Jurkat, Clone E6-1 (cell line): Measurements from ENCODE around the gene MMP20.
A peak's percentile ranks its signal among the peaks of the same experiment; 100 is the strongest.

Experiments
- DNase-seq: peaks from one replicate; pipeline ENCODE4 v3.0.0-alpha.2; 2011; ENCODE audit warnings: low read depth, low spot score
- H3K4me3 ChIP-seq: 2 replicates; pipeline ENCODE4 v1.5.1; 2011; ENCODE audit warnings: mild to moderate bottlenecking, low read length, control low read depth, moderate library complexity

The MMP20 gene

GRCh38 chr11:102599642-102600261 is 25.4 kb downstream of the MMP20 start:
- no peak for DNase-seq
- no peak overlapping the region for H3K4me3 ChIP-seq

GRCh38 chr11:102598272-102598671 is 26.9 kb downstream of the MMP20 start:
- DNase-seq = no peak
- H3K4me3 ChIP-seq = no peak overlapping the region

- no peak for DNase-seq
- H3K4me3 ChIP-seq = no peak overlapping the region
These were observed 28.6 kb downstream of the MMP20 start for GRCh38 chr11:102596578-102596977.

- DNase-seq = peak; percentile 34
- no peak overlapping the region for H3K4me3 ChIP-seq
These were observed 32.2 kb downstream of the MMP20 start for GRCh38 chr11:102592634-102593581.

- no peak overlapping the region for H3K4me3 ChIP-seq
- DNase-seq = no peak
These were observed 33.0 kb downstream of the MMP20 start for GRCh38 chr11:102592131-102592530.

GRCh38 chr11:102591160-102591718 is 33.9 kb downstream of the MMP20 start:
- no peak overlapping the region for H3K4me3 ChIP-seq
- DNase-seq = no peak

- DNase-seq = no peak
- H3K4me3 ChIP-seq = no peak overlapping the region
These were observed 34.7 kb downstream of the MMP20 start for GRCh38 chr11:102590276-102591049.

- DNase-seq = no peak
- no peak overlapping the region for H3K4me3 ChIP-seq
These were observed 36.1 kb downstream of the MMP20 start for GRCh38 chr11:102589047-102589459.

GRCh38 chr11:102587722-102588121 is 37.4 kb downstream of the MMP20 start:
- H3K4me3 ChIP-seq = no peak overlapping the region
- DNase-seq = no peak

GRCh38 chr11:102583141-102583873 is 41.8 kb downstream of the MMP20 start:
- DNase-seq = no peak
- H3K4me3 ChIP-seq = no peak overlapping the region

- DNase-seq = no peak
- H3K4me3 ChIP-seq = no peak overlapping the region
These were observed 43.0 kb downstream of the MMP20 start for GRCh38 chr11:102582140-102582539.

GRCh38 chr11:102581066-102581465 is 44.1 kb downstream of the MMP20 start:
- no peak for DNase-seq
- no peak overlapping the region for H3K4me3 ChIP-seq

- H3K4me3 ChIP-seq = no peak overlapping the region
- no peak for DNase-seq
These were observed 44.8 kb downstream of the MMP20 start for GRCh38 chr11:102580185-102580951.

GRCh38 chr11:102577723-102578122 is 47.4 kb downstream of the MMP20 start:
- H3K4me3 ChIP-seq = no peak overlapping the region

GRCh38 chr11:102577182-102577581 is 48.0 kb downstream of the MMP20 start:
- DNase-seq = peak; percentile 61
- H3K4me3 ChIP-seq = no peak overlapping the region

More at GRCh38 chr11:102577723-102578122, 47.4 kb downstream of the MMP20 start:
- DNase-seq = no peak

GRCh38 chr11:102576350-102576749 is 48.8 kb downstream of the MMP20 start:
- no peak for DNase-seq
- H3K4me3 ChIP-seq = no peak overlapping the region

- no peak for DNase-seq
- H3K4me3 ChIP-seq = no peak overlapping the region
These were observed 50.1 kb downstream of the MMP20 start for GRCh38 chr11:102575012-102575411.

- DNase-seq = no peak
- no peak overlapping the region for H3K4me3 ChIP-seq
These were observed 51.3 kb downstream of the MMP20 start for GRCh38 chr11:102573851-102574250.
